ENCODE data around the gene SPON1.

DNA sequence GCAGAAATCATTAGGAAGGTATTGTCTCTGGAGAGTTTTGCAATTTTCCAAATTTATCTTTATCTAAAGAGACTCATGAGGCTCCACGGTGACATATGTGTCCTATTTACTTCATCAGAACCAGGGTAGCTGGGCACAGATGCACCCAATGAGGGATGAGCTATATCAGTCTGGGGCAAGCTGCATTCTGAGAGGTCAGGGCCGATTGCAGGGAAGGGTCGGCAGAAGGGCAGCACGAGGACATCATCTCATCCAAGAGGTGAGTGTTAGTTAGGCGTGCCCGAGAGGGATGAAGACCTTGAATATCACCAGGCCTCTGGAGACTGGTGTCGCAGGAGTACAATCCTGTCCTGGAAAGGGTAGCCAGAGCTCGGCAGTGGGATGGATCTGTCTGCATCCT is 41.0 kb upstream of the SPON1 start:
- TF ChIP-seq ZMAT4 (CRISPR knock-in tag; IDR thresholded peaks at IDR 0.05): no peak
- TF ChIP-seq, protein P1, sequence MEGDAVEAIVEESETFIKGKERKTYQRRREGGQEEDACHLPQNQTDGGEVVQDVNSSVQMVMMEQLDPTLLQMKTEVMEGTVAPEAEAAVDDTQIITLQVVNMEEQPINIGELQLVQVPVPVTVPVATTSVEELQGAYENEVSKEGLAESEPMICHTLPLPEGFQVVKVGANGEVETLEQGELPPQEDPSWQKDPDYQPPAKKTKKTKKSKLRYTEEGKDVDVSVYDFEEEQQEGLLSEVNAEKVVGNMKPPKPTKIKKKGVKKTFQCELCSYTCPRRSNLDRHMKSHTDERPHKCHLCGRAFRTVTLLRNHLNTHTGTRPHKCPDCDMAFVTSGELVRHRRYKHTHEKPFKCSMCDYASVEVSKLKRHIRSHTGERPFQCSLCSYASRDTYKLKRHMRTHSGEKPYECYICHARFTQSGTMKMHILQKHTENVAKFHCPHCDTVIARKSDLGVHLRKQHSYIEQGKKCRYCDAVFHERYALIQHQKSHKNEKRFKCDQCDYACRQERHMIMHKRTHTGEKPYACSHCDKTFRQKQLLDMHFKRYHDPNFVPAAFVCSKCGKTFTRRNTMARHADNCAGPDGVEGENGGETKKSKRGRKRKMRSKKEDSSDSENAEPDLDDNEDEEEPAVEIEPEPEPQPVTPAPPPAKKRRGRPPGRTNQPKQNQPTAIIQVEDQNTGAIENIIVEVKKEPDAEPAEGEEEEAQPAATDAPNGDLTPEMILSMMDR (IDR thresholded peaks at IDR 0.05): no peak
